HepG2 (cell line): ENCODE data around the gene IQCK. TPM values are rescaled to one million over a fixed set of nuclear protein-coding genes. Genes with fewer than 3 reads are reported as not detected.

ENCODE experiments used
- ADNP ChIP-seq: sonication (generic); formaldehyde crosslinking; IDR thresholded peaks from 2 replicates; pipeline ENCODE4 v1.4.0; 2020; ENCODE audit warnings: missing genetic modification reagents
- FOXP1 ChIP-seq, 2 experiments: fragments of 450-650 bp in 1 of 2; IDR thresholded peaks; 2 replicates each; pipeline ENCODE4 v1.6.1; 2017 to 2018; ENCODE audit warnings: antibody characterized with exemption in 1 of 2
- HDAC1 ChIP-seq: sonication (generic); formaldehyde crosslinking; IDR thresholded peaks from 2 replicates; pipeline ENCODE4 v1.5.1; 2020; ENCODE audit warnings: mild to moderate bottlenecking, missing genetic modification reagents
- LRRFIP1 ChIP-seq: sonication (generic); formaldehyde crosslinking; conservative IDR thresholded peaks from 2 replicates; pipeline ENCODE4 v1.4.0; 2020; ENCODE audit warnings: missing genetic modification reagents
- MAX ChIP-seq: IDR thresholded peaks from 2 replicates; pipeline ENCODE4 v1.6.1; 2012; ENCODE audit warnings: inconsistent platforms
- RBM39 ChIP-seq: fragments of 200-400 bp; formaldehyde crosslinking; IDR thresholded peaks from one replicate; pipeline ENCODE4 v1.6.1; 2018; ENCODE audit warnings: antibody characterized with exemption, mild to moderate bottlenecking, low read depth, low read length; ENCODE audit not compliant: poor library complexity, severe bottlenecking
- SALL2 ChIP-seq: sonication (generic); formaldehyde crosslinking; IDR thresholded peaks from 2 replicates; pipeline ENCODE4 v1.8.1; 2023; ENCODE audit warnings: mild to moderate bottlenecking, missing genetic modification reagents, inconsistent platforms
- SP4 ChIP-seq: sonication (generic); formaldehyde crosslinking; IDR thresholded peaks from 2 replicates; pipeline ENCODE4 v1.8.1; 2023; ENCODE audit warnings: mild to moderate bottlenecking, missing genetic modification reagents
- ZNF709 ChIP-seq: sonication (generic); formaldehyde crosslinking; IDR thresholded peaks from 2 replicates; pipeline ENCODE4 v1.5.0; 2020; ENCODE audit warnings: mild to moderate bottlenecking, missing genetic modification reagents
- polyA plus RNA-seq, 8 experiments: library from polyadenylated mRNA; depleted of rRNA in 3 of 8; stranded (reverse) in 7 of 8; unstranded in 1 of 8; fragments of >200 nt; fragmentation: Illumina TruSeq in 4 of 8; extraction: Trizol in 4 of 8; gene quantifications; 2 replicates each; pipeline versions ENCODE4 v1.2.1 to v1.2.3, GENCODE V29; 2011 to 2016; ENCODE audit warnings: low read depth in 4 of 8, missing spikeins in 1 of 8, mixed read lengths in 1 of 8; ENCODE audit not compliant: insufficient read depth in 1 of 8
- total RNA-seq, 5 experiments: library from RNA; depleted of rRNA; stranded (reverse); fragments of >200 nt; fragmentation: Illumina TruSeq; extraction: Trizol; gene quantifications; 2 replicates each; pipeline ENCODE4 v1.2.3, GENCODE V29; 2016; ENCODE audit warnings: low read depth in 1 of 5
- TF ChIP-seq, protein P1 (sequence below): sonication (generic); formaldehyde crosslinking; IDR thresholded peaks from 2 replicates; pipeline ENCODE4 v1.4.0; 2020; ENCODE audit warnings: mild to moderate bottlenecking, missing genetic modification reagents
- TF ChIP-seq, protein P2 (sequence below): sonication (generic); formaldehyde crosslinking; IDR thresholded peaks from 2 replicates; pipeline ENCODE4 v1.5.1; 2020; ENCODE audit warnings: missing genetic modification reagents, mild to moderate bottlenecking, borderline replicate concordance
- TF ChIP-seq, protein P3 (sequence below): sonication (generic); formaldehyde crosslinking; IDR thresholded peaks from 2 replicates; pipeline ENCODE4 v1.5.0; 2020; ENCODE audit warnings: missing genetic modification reagents

IQCK gene
- total and polyA plus RNA-seq, 2 of the 13 experiments (the other 11 are each of a cell fraction or from before 2014, with no cell fraction given), result 5.1 to 7.3 TPM

DNA sequence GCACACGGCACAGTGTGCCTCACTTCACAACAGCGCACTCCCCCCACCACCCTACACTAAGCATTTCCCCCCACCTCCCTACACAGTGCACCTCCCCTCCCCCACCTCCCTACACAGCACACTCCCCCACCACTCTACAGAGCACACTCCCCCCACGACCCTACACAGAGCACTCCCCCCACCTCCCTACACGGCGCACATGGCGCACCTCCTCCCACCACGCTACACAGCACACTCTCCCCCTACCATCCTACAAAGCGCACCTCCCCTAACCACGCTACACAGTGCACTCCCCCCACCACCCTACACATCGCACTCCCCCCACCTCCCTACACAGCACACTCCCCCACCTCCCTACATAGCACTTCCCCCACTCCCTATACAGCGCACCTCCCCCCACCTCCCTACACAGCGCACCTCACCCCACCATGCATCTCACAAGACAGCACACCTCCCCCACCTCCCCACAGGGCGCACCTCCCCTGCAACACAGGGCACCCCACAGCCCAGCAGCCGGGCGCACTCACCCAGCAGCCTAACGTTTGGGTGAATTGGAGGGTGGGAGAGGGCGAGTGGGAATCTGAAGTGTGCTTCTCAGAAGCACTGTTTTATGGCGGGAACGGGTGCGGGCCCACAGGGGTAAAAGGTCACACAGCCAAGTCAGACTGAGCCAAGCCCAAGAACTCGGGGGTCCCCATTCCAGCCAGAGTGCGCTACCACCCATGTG, 10.3 kb upstream of the IQCK start (continued):
- TF ChIP-seq, protein P1, sequence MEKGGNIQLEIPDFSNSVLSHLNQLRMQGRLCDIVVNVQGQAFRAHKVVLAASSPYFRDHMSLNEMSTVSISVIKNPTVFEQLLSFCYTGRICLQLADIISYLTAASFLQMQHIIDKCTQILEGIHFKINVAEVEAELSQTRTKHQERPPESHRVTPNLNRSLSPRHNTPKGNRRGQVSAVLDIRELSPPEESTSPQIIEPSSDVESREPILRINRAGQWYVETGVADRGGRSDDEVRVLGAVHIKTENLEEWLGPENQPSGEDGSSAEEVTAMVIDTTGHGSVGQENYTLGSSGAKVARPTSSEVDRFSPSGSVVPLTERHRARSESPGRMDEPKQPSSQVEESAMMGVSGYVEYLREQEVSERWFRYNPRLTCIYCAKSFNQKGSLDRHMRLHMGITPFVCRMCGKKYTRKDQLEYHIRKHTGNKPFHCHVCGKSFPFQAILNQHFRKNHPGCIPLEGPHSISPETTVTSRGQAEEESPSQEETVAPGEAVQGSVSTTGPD (CRISPR knock-in tag), result no peak
- TF ChIP-seq, protein P2, sequence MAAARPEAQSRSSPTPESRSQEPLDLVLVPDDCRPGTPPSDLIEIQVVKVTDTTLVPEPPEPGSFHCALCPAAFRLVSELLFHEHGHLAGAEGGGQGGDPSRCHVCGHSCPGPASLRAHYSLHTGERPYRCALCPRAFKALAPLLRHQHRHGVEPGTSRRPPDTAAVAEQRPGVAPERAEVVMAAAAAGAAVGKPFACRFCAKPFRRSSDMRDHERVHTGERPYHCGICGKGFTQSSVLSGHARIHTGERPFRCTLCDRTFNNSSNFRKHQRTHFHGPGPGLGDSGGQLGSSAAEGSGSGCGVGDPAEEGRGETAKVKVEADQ (CRISPR knock-in tag), result no peak
- TF ChIP-seq ADNP (CRISPR knock-in tag), result no peak
- TF ChIP-seq ZNF709, result no peak
- no peak for TF ChIP-seq FOXP1 (IDR thresholded peaks at IDR 0.05)
- TF ChIP-seq FOXP1 (CRISPR knock-in tag; IDR thresholded peaks at IDR 0.05), result no peak
- TF ChIP-seq RBM39, result no peak
- TF ChIP-seq SP4 (CRISPR knock-in tag), result no peak
- TF ChIP-seq, protein P3, sequence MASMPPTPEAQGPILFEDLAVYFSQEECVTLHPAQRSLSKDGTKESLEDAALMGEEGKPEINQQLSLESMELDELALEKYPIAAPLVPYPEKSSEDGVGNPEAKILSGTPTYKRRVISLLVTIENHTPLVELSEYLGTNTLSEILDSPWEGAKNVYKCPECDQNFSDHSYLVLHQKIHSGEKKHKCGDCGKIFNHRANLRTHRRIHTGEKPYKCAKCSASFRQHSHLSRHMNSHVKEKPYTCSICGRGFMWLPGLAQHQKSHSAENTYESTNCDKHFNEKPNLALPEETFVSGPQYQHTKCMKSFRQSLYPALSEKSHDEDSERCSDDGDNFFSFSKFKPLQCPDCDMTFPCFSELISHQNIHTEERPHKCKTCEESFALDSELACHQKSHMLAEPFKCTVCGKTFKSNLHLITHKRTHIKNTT, result no peak
- no peak for TF ChIP-seq MAX
- TF ChIP-seq LRRFIP1 (CRISPR knock-in tag), result no peak
- no peak for TF ChIP-seq HDAC1
- TF ChIP-seq SALL2 (CRISPR knock-in tag), result no peak
